SW 1271 (cell line): ENCODE measurements around the gene ANKRD6.
"Not testable (repeated sequence)": the region's sequence is repeated elsewhere in the genome, so short reads cannot be mapped to it uniquely, and the experiment has no call there.

ENCODE experiments used
- DNase-seq, 2 experiments: peaks; one replicate each; lab custom pipeline; 2025; lab: John Stamatoyannopoulos, UW

ANKRD6 gene

DNA sequence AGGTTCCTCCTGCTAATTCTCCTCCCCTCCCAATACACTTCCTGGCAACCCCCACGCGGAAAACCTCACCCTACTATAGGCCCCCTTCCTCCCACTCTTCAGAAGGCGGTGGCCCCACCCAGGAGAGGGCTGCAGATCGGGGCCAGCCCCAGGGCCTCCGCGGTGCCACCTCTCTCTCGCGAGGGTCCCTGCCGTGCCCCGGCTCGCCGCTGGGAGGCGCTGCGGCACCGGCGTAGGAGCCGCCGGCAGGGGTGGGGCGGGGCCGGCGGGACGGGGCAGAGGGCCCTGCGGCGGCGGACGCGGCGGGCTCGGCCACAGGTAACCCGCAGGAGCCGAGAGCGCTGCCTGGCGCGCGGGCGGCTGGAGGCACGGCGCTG, at the start of gene ANKRD6:
Gene ANKRD6, plus strand, starts transcription at position 278 of the 377 bp plus-strand sequence. CDS start 133,825 bp downstream, outside the sequence.
- DNase-seq = peak in 1 of 2 experiments; percentile 50

DNA sequence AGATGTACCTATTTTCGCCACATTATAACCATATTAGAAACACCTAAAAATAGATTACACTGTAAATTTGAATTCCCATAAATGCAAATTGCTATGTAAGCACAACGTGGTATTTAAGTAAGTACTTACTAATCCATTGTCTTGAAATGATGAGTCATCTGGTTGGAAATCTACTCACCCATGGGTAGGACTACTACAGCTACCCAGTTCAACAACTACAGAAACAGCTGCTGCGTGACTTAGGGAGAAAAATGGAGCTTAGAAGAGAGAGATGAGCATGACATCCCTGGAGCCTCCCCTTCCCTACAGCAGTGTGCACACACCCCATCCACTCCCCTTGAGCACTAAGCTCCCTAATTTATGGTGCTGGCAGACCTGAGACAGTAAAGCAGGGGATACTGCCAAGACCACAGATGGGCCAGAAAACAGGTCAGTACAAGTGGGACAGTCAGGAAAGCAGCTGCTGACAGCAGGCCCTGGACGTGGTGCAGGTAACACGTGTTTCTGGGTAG, 47.7 kb upstream of the ANKRD6 start:
- no peak for DNase-seq

GRCh38 chr6:89385846-89386245, 47.1 kb upstream of the ANKRD6 start:
- no peak for DNase-seq

- DNase-seq = no peak
These were observed 45.9 kb upstream of the ANKRD6 start for GRCh38 chr6:89386917-89387491.

- no peak for DNase-seq
These were observed 45.3 kb upstream of the ANKRD6 start for GRCh38 chr6:89387516-89388201.

GRCh38 chr6:89388846-89389245, 44.1 kb upstream of the ANKRD6 start:
- no peak for DNase-seq

DNA sequence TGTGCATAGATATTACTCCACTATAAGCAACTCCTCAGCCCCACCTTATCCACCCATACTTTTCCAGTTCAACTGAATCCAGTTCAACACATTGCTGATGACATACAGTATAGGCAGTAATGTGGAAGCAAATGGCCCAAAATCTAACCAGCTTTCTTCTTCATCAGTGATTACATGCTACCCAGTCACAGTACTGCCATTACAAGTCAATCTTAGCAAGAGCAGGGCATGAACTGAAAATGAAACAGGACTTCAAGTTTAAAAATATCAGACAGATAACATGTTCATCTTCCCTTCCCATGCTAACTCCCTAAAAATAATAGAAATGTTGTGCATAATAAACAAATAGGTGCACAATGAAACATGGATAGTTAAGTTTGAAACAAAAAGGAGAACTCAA, 40.1 kb upstream of the ANKRD6 start:
- no peak for DNase-seq

DNA sequence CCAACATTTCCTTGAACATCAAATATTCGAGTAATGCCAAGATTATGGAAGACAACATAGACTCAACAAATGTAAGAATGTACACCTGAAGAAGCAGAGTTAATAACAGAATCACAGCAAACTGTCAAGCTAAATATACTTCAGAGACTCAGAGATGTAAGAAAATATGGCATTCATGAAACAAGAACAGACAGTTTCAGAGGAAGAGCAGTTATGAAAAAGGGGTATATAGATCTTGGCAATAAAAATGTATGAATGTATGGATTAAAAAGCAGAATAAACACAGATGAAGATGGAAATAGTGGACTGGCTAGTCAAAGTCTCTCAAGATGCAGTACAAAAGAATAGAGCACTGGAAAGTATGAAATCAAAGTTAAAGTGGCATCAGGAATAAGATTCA, 39.3 kb upstream of the ANKRD6 start:
- DNase-seq = no peak

DNA sequence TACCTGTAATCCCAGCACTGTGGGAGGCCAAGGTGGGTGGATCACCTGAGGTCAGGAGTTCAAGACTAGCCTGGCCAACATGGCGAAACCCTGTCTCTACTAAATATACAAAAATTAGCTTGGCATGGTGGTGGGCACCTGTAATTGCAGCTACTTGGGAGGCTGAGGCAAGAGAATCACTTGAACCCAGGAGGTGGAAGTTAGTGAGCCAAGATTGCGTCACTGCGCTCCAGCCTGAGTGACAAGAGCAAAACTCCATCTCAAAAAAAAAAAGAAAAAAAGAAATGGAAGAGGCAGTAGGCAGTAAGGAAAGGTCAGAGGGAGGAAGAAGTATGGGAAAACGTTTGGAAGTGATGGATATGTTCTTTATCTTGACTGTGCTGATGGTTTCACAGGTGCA, 35.1 kb upstream of the ANKRD6 start:
- not testable (repeated sequence) for DNase-seq

DNA sequence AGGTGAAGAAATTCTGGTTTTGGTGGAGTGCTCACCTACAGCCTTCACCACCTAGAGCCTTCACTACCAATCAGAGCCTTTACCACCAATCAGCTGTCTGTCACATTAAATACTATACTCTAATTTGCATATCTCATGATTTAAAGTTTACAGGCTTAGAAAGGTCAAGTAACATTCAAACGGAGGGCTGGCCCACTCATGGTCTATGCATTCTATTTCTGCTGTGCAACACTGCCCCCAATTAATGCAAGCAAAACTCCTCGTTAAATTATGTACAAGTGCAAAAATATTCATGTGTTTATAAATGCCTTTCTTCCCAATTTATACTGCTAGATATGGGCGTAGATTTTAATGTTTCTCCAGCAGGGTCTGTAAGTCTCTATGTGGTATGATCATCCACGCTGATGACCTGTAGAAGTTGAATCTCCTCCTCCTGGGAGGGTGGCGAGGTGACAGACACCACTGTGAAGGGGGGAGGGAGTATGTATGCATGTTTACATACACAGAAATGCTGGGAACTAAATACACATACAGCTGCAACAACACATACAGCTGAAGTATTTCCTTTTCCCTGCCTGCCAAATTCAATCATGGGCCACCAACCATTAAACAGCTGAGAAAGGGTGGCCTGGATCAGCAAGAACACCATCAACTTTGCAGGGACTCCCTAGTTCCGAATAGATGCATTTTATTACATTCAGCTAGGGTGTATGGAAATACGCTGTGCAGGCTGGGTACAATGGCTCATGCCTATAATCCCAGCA, 34.0 kb upstream of the ANKRD6 start:
- no peak for DNase-seq

- DNase-seq = no peak
These were observed 32.9 kb upstream of the ANKRD6 start for GRCh38 chr6:89400050-89400449.

DNA sequence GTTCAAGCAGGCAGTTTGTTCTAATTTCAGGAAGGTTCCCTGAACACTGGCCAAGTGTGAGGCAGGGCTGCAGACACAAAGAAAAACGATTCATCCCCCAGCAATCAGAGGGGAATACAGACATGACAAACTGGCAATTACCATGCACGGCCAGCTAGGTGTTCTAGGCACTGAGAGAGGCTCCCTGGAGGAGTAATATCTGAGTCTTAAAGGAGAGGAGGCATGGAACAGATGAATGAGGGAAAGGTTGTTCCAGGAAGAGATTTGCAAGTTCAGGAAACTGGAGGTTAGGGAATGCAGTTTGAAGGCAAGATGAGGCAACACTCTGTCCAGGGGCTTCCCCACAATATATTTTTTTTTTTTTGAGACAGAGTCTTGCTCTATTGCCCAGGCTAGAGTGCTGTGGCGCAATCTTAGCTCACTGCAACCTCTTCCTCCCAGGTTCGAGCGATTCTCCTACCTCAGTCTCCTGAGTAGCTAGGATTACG, 32.0 kb upstream of the ANKRD6 start:
- DNase-seq = no peak

DNA sequence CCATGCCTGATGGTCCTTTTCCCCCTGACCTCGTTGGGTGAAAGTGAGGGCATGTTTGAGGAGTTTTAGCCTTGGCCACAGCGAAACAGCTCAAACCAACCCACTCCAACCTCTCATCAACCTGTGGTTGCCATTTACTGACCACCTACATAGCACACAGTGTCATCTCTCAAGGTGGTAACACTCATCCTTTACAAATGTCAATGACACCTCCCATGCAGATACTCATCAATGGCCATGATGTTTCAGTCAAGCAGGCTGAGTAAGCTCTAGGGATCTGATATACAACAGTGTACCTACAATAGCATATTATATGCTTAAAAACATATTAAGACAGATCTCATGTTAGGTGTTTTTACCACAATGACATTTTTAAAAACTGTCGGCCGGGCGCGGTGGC, 30.2 kb upstream of the ANKRD6 start:
- DNase-seq = no peak

GRCh38 chr6:89404512-89404911, 28.4 kb upstream of the ANKRD6 start:
- DNase-seq = no peak

- no peak for DNase-seq
These were observed 26.8 kb upstream of the ANKRD6 start for GRCh38 chr6:89406141-89406540.

GRCh38 chr6:89409461-89410035, 23.4 kb upstream of the ANKRD6 start:
- DNase-seq = no peak

DNA sequence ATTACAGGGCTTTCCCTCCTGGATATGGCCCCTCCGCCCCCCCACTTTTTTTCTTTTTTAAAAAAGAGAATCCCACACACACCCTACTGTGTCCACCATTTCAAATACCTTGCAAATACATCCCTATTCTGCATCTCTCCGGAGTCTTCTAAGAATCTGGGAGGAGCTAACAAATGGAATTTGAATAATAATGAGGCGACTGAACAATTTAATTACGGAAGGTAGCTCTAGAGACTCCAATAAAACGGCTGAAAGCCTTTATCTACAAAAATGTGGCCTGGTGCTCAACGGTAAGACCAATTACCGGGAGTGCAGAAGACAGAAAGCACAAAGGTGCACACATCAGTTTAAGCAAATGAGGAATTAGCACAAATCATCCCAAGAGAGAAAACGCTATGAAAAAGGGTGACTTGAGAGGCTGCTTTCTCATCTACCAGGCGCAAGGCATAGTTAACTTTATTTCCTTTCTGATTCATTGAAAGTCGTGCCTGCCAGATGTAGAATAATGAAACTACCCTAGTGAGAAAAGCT, 22.7 kb upstream of the ANKRD6 start:
- no peak for DNase-seq

GRCh38 chr6:89410788-89411144, 22.2 kb upstream of the ANKRD6 start:
- no peak for DNase-seq

DNA sequence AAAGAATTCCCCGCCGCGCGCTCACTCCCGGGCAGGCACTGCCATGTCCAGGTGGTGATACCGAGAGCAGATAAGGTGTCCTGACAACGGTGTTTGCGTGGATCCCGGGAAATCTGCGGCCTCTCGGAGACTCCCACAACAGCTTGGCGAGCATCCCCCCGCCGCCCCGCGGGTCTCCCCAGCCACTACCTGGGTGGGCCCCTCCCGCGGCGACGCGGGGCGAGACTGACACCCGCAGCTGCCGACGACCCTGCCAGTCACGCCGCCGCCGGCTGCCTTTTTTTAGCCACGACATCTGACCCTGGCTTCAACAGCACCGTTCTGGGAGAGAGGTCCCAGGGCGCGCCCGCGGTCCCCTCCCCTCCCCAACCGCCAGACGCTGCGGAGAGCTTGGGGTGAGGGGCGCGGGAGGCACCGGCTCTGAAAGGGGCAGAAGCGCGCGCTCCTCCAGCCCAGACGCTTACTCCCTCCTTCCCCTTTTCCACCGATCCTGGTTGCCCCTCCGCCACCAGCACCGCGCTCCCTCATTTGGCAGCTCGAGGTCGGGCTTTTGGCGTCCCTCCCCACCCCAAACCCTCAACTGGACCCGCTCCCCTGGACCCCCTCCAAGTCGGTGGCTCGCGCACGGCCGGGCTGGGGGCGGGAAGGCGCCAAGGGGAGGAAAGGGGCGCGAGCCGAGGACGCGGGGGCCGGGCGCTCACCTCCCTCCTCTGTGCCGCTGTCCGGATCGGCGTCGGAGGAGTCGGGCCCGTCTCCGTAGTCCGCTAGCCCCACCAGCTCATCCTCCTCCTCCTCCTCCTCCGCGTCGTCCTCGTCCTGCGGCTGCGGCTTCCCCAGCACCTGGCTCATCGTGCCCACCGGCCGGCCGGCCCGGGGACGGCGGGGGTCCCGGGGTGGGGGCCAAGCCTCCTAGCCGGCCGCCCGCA, 21.5 kb upstream of the ANKRD6 start:
- DNase-seq = no peak

DNA sequence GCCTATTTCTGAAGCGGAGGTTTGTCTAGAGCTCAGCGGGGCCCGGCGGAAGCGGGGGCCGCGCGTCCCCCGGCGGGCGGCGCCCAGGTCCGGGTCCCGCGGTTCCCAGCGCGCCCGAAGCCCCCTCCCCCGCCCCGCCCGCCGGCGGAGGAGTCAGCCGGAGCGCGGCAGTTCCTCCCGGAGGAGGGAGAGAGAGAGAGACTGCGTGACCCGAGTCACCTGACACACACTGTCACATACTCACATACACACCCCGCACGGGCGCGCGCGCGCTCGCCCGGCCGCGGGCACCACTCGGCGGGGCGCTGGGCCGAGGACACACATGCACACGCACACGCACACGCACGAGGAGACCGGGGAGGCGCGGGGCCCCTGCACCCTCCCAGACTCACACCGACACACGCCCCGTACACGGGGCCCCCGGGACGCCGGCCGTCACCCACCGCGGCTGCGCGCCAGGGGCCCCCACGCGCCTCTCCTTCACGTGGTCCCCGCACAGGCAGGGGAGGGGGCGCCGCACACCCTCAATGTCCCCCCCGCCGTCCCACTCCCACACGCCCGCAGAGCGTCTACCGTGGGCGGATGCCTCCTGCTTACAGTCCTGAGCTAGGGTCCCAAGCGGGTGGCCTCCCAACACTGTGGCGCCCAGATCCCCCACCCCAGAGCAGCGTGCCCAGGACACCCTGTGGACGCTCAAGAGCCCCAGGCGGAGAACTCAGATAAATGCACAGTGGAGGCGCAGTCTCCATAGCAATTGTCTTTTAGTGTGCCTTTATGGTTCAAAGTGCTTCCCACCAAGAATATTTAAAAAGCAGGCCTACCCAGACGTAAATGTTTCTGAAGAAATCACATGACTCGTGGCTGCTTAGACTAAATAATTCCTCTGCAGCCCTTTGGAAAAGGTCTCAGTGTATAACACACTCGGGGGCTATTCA, 20.6 kb upstream of the ANKRD6 start, which contains the start of gene RRAGD:
Gene RRAGD, minus strand, starts transcription at position 203 of the 935 bp plus-strand sequence. CDS start 280 bp downstream, outside the sequence.
- DNase-seq = no peak
